HG03521 (cell line): ENCODE data around the gene CD248.
"Not testable (repeated sequence)": the region's sequence is repeated elsewhere in the genome, so short reads cannot be mapped to it uniquely, and the experiment has no call there.

Source experiments
- ATAC-seq: cut with Tn5 transposase; IDR thresholded peaks from one replicate; pipeline ENCODE4 v1.9.1; 2021; ENCODE audit warnings: mild to moderate bottlenecking, moderate library complexity; ENCODE audit not compliant: unreplicated experiment

Gene CD248

GRCh38 chr11:66277064-66277463 is 39.8 kb downstream of the CD248 start:
- not testable (repeated sequence) for ATAC-seq

- not testable (repeated sequence) for ATAC-seq
These were observed 40.2 kb downstream of the CD248 start for GRCh38 chr11:66276619-66277018.

- no peak for ATAC-seq
These were observed 40.7 kb downstream of the CD248 start for GRCh38 chr11:66275984-66276612.

GRCh38 chr11:66275396-66275795 is 41.4 kb downstream of the CD248 start:
- ATAC-seq, result no peak

GRCh38 chr11:66274219-66274618 is 42.6 kb downstream of the CD248 start:
- no peak for ATAC-seq

- no peak for ATAC-seq
These were observed 44.2 kb downstream of the CD248 start for GRCh38 chr11:66272596-66272995.

- ATAC-seq, result no peak
These were observed 45.0 kb downstream of the CD248 start for GRCh38 chr11:66271816-66272215.

GRCh38 chr11:66268952-66269905 is 47.6 kb downstream of the CD248 start:
- no peak for ATAC-seq

- ATAC-seq, result peak; percentile 77
These were observed 48.4 kb downstream of the CD248 start, which contains the start of gene RAB1B for GRCh38 chr11:66268244-66268951. Gene RAB1B (plus strand): TSS chr11:66268639. CDS start chr11:66268680, 41 bp downstream.

GRCh38 chr11:66267379-66268243 is 49.2 kb downstream of the CD248 start:
- peak; percentile 36 for ATAC-seq

- ATAC-seq, result no peak
These were observed 49.8 kb downstream of the CD248 start for GRCh38 chr11:66267039-66267378.

- ATAC-seq, result no peak
These were observed 50.3 kb downstream of the CD248 start for GRCh38 chr11:66266378-66267038.

GRCh38 chr11:66265531-66266377 is 51.1 kb downstream of the CD248 start:
- ATAC-seq, result no peak

- no peak for ATAC-seq
These were observed 51.9 kb downstream of the CD248 start for GRCh38 chr11:66264914-66265313.
